Nephron (organoid): ENCODE measurements around the gene DPH7.

ENCODE experiments used
- H3K27ac Mint-ChIP-seq, 3 experiments: 2 replicates each; pipeline ENCODE4 v1.8.0; 2020; ENCODE audit warnings: mixed read lengths in 3 of 3, mild to moderate bottlenecking in 2 of 3, moderate library complexity in 1 of 3
- H3K27me3 Mint-ChIP-seq: 2 replicates; pipeline ENCODE4 v1.8.0; 2021; ENCODE audit warnings: low read depth, mild to moderate bottlenecking, moderate library complexity, mixed read lengths
- H3K36me3 Mint-ChIP-seq: 2 replicates; pipeline ENCODE4 v1.8.0; 2020; ENCODE audit warnings: low read depth, mixed read lengths
- H3K4me1 Mint-ChIP-seq: 2 replicates; pipeline ENCODE4 v1.8.0; 2020; ENCODE audit warnings: mixed read lengths
- H3K4me3 Mint-ChIP-seq, 3 experiments: 2 replicates each; pipeline ENCODE4 v1.8.0; 2020; ENCODE audit warnings: mild to moderate bottlenecking in 3 of 3, mixed read lengths in 3 of 3, moderate library complexity in 2 of 3
- H3K9me3 Mint-ChIP-seq: 2 replicates; pipeline ENCODE4 v1.8.0; 2020; ENCODE audit warnings: mixed read lengths
- CTCF ChIP-seq, 3 experiments: fragments of 200-600 bp; sonication (generic); IDR thresholded peaks; one replicate each; pipeline ENCODE4 v1.5.0; 2021; ENCODE audit warnings: antibody characterized with exemption in 3 of 3; ENCODE audit not compliant: unreplicated experiment in 3 of 3

DPH7 gene

DNA sequence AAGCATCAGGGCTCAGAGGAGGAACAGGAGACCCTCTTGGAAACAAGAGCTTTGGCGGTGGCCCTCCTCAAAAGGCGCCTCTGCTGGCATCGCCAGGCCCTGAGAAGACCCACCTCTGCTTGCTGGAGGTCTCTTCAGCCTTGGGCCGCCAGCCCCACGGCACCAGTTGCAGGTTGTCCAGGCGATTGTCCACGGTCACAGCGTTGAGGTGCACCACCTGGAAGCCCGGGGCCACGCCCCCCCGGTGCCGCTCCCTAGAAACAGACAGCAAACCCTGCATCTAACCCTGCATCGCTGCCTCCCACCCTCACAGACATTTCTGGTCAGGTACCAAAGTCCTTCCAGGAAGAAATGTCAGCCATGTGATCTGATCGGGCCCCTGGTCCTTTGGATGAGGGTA lies 8.1 kb upstream of the DPH7 start:
- H3K27me3 Mint-ChIP-seq: no peaks in the 10 kb centered on the region
- no peak overlapping the region for H3K27ac Mint-ChIP-seq

GRCh38 chr9:137583957-137584356 lies 5.2 kb upstream of the DPH7 start:
- H3K27me3 Mint-ChIP-seq: no peaks in the 10 kb centered on the region
- peaks cover 40% of the 10 kb centered on the region for H3K36me3 Mint-ChIP-seq
- H3K9me3 Mint-ChIP-seq: no peaks in the 10 kb centered on the region
- peak overlapping the region in 1 of 3 experiments; percentile 29 for H3K4me3 Mint-ChIP-seq
- peaks cover 6% of the 10 kb centered on the region for H3K4me1 Mint-ChIP-seq
- H3K27ac Mint-ChIP-seq: peak overlapping the region in 2 of 3 experiments; percentile 26 to 46
- no peak for TF ChIP-seq CTCF (IDR thresholded peaks at IDR 0.05; ENCODE audit: unreplicated experiment in 3 of 3)

More for the DNA sequence above, 8.1 kb upstream of the DPH7 start:
- Mint-ChIP-seq H3K4me3 (peak overlapping the region; percentile 13 to 91 (median 67)), H3K9me3 (no peaks in the 10 kb centered on the region), H3K4me1 (peaks cover 6% of the 10 kb centered on the region), H3K36me3 (peaks cover 37% of the 10 kb centered on the region)
- no peak for TF ChIP-seq CTCF (IDR thresholded peaks at IDR 0.05; ENCODE audit: unreplicated experiment in 3 of 3)

GRCh38 chr9:137583347-137583746 lies 4.6 kb upstream of the DPH7 start:
- peaks cover 40% of the 10 kb centered on the region for H3K36me3 Mint-ChIP-seq
- peaks cover 6% of the 10 kb centered on the region for H3K4me1 Mint-ChIP-seq
- H3K27ac Mint-ChIP-seq: peak overlapping the region in 2 of 3 experiments; percentile 26 to 46

GRCh38 chr9:137582286-137582860 lies 3.6 kb upstream of the DPH7 start:
- Mint-ChIP-seq H3K9me3 (no peaks in the 10 kb centered on the region), H3K4me1 (peaks cover 6% of the 10 kb centered on the region), H3K4me3 (peak overlapping the region in 2 of 3 experiments; percentile 45 to 65), H3K27me3 (no peaks in the 10 kb centered on the region), H3K36me3 (peaks cover 33% of the 10 kb centered on the region), H3K27ac (no peak overlapping the region)
- TF ChIP-seq CTCF (IDR thresholded peaks at IDR 0.05; ENCODE audit: unreplicated experiment in 3 of 3): peak in 1 of 3 experiments; percentile 14

More at GRCh38 chr9:137583347-137583746, 4.6 kb upstream of the DPH7 start:
- H3K4me3 Mint-ChIP-seq: peak overlapping the region in 1 of 3 experiments; percentile 29
- no peaks in the 10 kb centered on the region for H3K27me3 Mint-ChIP-seq
- TF ChIP-seq CTCF (IDR thresholded peaks at IDR 0.05; ENCODE audit: unreplicated experiment in 3 of 3): no peak
- no peaks in the 10 kb centered on the region for H3K9me3 Mint-ChIP-seq

DNA sequence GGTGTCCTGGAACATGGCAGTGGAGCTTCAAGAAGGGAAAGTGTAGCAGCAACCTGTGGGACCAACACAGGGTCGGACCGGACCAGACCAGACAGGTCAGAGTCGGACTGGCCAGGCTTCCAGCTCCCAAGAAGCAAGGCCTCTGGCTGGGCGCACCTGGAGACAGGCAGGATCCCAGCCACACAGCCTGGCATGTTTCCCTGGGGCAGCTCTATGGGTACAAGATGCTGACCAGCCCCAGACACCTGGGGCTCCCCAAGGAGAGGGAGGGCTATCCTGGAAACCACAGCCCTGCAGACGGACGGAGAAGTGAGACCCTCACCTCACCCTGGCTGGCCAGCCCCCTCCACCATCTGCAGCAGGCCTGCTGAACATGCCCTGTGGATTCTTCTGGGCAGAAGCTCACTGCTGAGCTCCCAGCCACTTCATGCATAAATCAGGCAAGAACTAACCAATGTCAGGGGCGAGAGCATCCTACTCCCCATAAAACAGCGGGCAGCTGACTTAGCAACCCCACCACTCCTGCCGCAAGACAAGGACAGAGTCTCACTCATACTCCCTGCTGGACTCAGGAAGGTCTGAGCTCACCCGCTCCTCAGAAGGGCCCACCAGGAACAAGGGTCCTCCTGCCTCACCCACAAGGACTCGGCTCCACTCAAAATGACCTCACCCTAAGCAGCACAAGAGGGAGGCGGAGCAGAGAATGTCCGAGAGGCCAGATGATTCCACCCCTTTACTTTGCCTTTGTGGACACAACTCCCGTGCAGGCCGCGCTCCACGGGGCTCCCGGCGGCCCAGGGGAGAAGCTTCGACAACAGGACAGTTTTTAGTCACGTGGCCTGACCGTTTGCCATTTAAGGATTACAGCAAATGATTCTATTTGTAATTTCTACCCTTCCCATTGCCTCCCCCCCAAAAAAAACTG lies 2.9 kb upstream of the DPH7 start:
- H3K4me1 Mint-ChIP-seq: peaks cover 11% of the 10 kb centered on the region
- no peaks in the 10 kb centered on the region for H3K27me3 Mint-ChIP-seq
- H3K9me3 Mint-ChIP-seq: no peaks in the 10 kb centered on the region
- no peak overlapping the region for H3K27ac Mint-ChIP-seq
- peaks cover 29% of the 10 kb centered on the region for H3K36me3 Mint-ChIP-seq
- peak overlapping the region; percentile 17 to 65 (median 45) for H3K4me3 Mint-ChIP-seq
- TF ChIP-seq CTCF (IDR thresholded peaks at IDR 0.05; ENCODE audit: unreplicated experiment in 3 of 3): no peak
